MM.1S (cell line): ENCODE measurements around the gene POC5.

ENCODE experiments used
- DNase-seq: peaks from one replicate; pipeline ENCODE4 v3.0.0-alpha.2; 2015
- H2AFZ ChIP-seq: fragments of 300-600 bp; sonication (generic); 2 replicates; pipeline ENCODE4 v1.6.0; 2016; ENCODE audit warnings: antibody characterized with exemption, low read length
- H3F3A ChIP-seq: fragments of 300-600 bp; sonication (generic); 2 replicates; pipeline ENCODE4 v1.6.1; 2016; ENCODE audit warnings: mild to moderate bottlenecking, antibody characterized with exemption, low read length, moderate library complexity, mixed read lengths; ENCODE audit not compliant: insufficient read depth
- H3K27ac ChIP-seq: fragments of 300-600 bp; sonication (generic); 2 replicates; pipeline ENCODE4 v1.5.1; 2016; ENCODE audit warnings: mild to moderate bottlenecking, low read length
- H3K27me3 ChIP-seq: fragments of 300-600 bp; sonication (generic); replicated peaks from 2 replicates; pipeline ENCODE4 v1.6.0; 2016; ENCODE audit warnings: low read length; ENCODE audit not compliant: insufficient read depth
- H3K36me3 ChIP-seq: fragments of 300-600 bp; sonication (generic); replicated peaks from 2 replicates; pipeline ENCODE4 v1.6.1; 2016; ENCODE audit warnings: mild to moderate bottlenecking, low read length, mixed read lengths; ENCODE audit not compliant: insufficient read depth
- H3K4me1 ChIP-seq: fragments of 300-600 bp; sonication (generic); 2 replicates; pipeline ENCODE4 v1.6.1; 2016; ENCODE audit warnings: low read length, mixed read lengths
- H3K4me2 ChIP-seq: fragments of 300-600 bp; sonication (generic); 2 replicates; pipeline ENCODE4 v1.6.0; 2016; ENCODE audit warnings: low read depth, low read length
- H3K4me3 ChIP-seq: fragments of 300-600 bp; sonication (generic); 2 replicates; pipeline ENCODE4 v1.5.1; 2016; ENCODE audit warnings: low read length, mixed read lengths
- H3K79me2 ChIP-seq: fragments of 300-600 bp; sonication (generic); 2 replicates; pipeline ENCODE4 v1.6.1; 2016; ENCODE audit warnings: mixed run types, low read length, mixed read lengths
- H3K9ac ChIP-seq: fragments of 300-600 bp; sonication (generic); 2 replicates; pipeline ENCODE4 v1.6.1; 2016; ENCODE audit warnings: low read length, mixed read lengths
- H3K9me2 ChIP-seq: fragments of 300-600 bp; sonication (generic); replicated peaks from 2 replicates; pipeline ENCODE4 v1.6.1; 2016; ENCODE audit warnings: mild to moderate bottlenecking, low read length, mixed read lengths; ENCODE audit not compliant: insufficient read depth
- H3K9me3 ChIP-seq: fragments of 300-600 bp; sonication (generic); replicated peaks from 2 replicates; pipeline ENCODE4 v1.6.1; 2016; ENCODE audit warnings: mild to moderate bottlenecking, low read length, mixed read lengths; ENCODE audit not compliant: insufficient read depth
- H4K20me1 ChIP-seq: fragments of 300-600 bp; sonication (generic); 2 replicates; pipeline ENCODE4 v1.6.1; 2016; ENCODE audit warnings: mild to moderate bottlenecking, low read length, moderate library complexity, mixed read lengths; ENCODE audit not compliant: insufficient read depth
- CTCF ChIP-seq: fragments of 300-600 bp; sonication (generic); IDR thresholded peaks from 2 replicates; pipeline ENCODE4 v1.5.1; 2016; ENCODE audit warnings: antibody characterized with exemption, low read length, mixed read lengths
- EZH2 ChIP-seq: fragments of 300-600 bp; sonication (generic); optimal IDR thresholded peaks from 2 replicates; pipeline ENCODE3; 2017; ENCODE audit warnings: low read depth, mild to moderate bottlenecking, antibody characterized with exemption, low read length, mixed read lengths
- EZH2phosphoT487 ChIP-seq: fragments of 300-600 bp; sonication (generic); IDR thresholded peaks from 2 replicates; pipeline ENCODE4 v1.6.1; 2018; ENCODE audit warnings: antibody characterized with exemption, low read length

POC5 gene

GRCh38 chr5:75666801-75667200, 50.4 kb downstream of the POC5 start:
- H3K36me3 ChIP-seq = no peaks in the 10 kb centered on the region

GRCh38 chr5:75664979-75665378, 52.3 kb downstream of the POC5 start:
- H2AFZ ChIP-seq = no peak overlapping the region
- H3K4me2 ChIP-seq = no peak overlapping the region
- no peaks in the 10 kb centered on the region for H3K27me3 ChIP-seq
- no peaks in the 10 kb centered on the region for H3K4me1 ChIP-seq
- no peaks in the 10 kb centered on the region for H3K9me2 ChIP-seq
- H3K4me3 ChIP-seq = no peak overlapping the region
- no peaks in the 10 kb centered on the region for H3F3A ChIP-seq
- TF ChIP-seq EZH2 = no peak
- TF ChIP-seq CTCF = no peak
- no peak for TF ChIP-seq EZH2phosphoT487
- H4K20me1 ChIP-seq = no peaks in the 10 kb centered on the region
- no peak for DNase-seq
- no peak overlapping the region for H3K27ac ChIP-seq
- no peaks in the 10 kb centered on the region for H3K9me3 ChIP-seq
- no peaks in the 10 kb centered on the region for H3K36me3 ChIP-seq
- H3K79me2 ChIP-seq = no peaks in the 10 kb centered on the region
- no peak overlapping the region for H3K9ac ChIP-seq

More at GRCh38 chr5:75666801-75667200, 50.4 kb downstream of the POC5 start:
- H3K27me3 ChIP-seq = no peaks in the 10 kb centered on the region
- no peak overlapping the region for H3K4me3 ChIP-seq
- no peak overlapping the region for H3K4me2 ChIP-seq
- no peaks in the 10 kb centered on the region for H4K20me1 ChIP-seq
- no peak overlapping the region for H3K27ac ChIP-seq
- H3K4me1 ChIP-seq = no peaks in the 10 kb centered on the region
- no peaks in the 10 kb centered on the region for H3K9me2 ChIP-seq
- TF ChIP-seq CTCF = no peak
- TF ChIP-seq EZH2phosphoT487 = no peak
- no peak for TF ChIP-seq EZH2
- no peaks in the 10 kb centered on the region for H3K79me2 ChIP-seq
- no peak overlapping the region for H2AFZ ChIP-seq
- DNase-seq = no peak
- no peaks in the 10 kb centered on the region for H3K9me3 ChIP-seq
- H3F3A ChIP-seq = no peaks in the 10 kb centered on the region
- H3K9ac ChIP-seq = no peak overlapping the region

DNA sequence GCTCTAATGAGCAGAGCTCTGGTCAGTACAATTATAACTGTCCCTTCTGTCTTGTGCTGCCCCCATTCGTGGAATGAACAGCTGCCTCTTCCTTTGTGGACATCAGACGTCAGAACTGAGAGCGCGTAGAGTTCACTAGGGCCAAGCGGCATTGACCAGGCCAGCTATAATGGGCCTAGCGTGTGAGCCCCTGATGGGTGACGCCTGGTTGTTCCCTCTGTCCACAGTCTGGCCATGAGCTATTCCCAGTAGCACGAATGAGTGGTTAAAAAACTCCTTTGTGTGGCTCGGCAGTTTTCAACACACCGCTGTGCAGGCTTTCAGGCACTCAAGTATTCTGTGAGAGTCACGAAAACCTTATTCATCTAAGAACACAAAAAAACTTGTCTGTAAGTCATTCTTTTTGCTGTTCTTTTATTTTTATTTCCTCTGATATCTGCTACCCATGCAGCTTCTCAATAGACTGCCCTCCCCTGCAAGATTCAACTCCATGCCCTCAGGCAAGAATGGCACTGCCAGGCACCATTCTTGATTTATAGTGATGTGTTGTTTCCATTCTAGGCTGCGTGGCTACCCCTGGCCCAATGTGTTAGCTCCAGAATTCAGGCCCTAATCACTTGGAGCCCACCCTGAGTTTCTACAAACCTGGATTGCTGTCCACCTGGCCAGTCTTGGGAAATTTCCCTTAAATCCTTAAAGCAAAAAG, 53.5 kb downstream of the POC5 start:
- H3K79me2 ChIP-seq = no peaks in the 10 kb centered on the region
- no peak overlapping the region for H3K4me2 ChIP-seq
- H3F3A ChIP-seq = no peaks in the 10 kb centered on the region
- H3K9me2 ChIP-seq = no peaks in the 10 kb centered on the region
- H3K27ac ChIP-seq = no peak overlapping the region
- H3K4me1 ChIP-seq = no peaks in the 10 kb centered on the region
- H2AFZ ChIP-seq = no peak overlapping the region
- no peak overlapping the region for H3K4me3 ChIP-seq
- H3K9me3 ChIP-seq = no peaks in the 10 kb centered on the region
- H3K9ac ChIP-seq = no peak overlapping the region
- H3K27me3 ChIP-seq = no peaks in the 10 kb centered on the region
- no peaks in the 10 kb centered on the region for H4K20me1 ChIP-seq
- no peaks in the 10 kb centered on the region for H3K36me3 ChIP-seq
- DNase-seq = no peak
- no peak for TF ChIP-seq EZH2phosphoT487
- TF ChIP-seq CTCF = no peak
- no peak for TF ChIP-seq EZH2
